H1 (cell line): ENCODE measurements around the gene TRIM31. TPM values are rescaled to one million over a fixed set of nuclear protein-coding genes. Genes with fewer than 3 reads are reported as not detected.
A peak's percentile ranks its signal among the peaks of the same experiment; 100 is the strongest.

ENCODE experiments used
- BCL11A ChIP-seq, 2 experiments: IDR thresholded peaks; one replicate each; pipeline ENCODE4 v1.6.1; 2011; ENCODE audit warnings: low read depth in 2 of 2, low read length in 2 of 2, mild to moderate bottlenecking in 2 of 2
- HDAC2 ChIP-seq, 2 experiments: fragments of 300-600 bp in 1 of 2; sonication (generic) in 1 of 2; IDR thresholded peaks; 2 replicates each; pipeline ENCODE4 v1.6.1; 2011 to 2012; ENCODE audit warnings: low read depth in 2 of 2, low read length in 2 of 2, mild to moderate bottlenecking in 2 of 2, moderate library complexity in 2 of 2, borderline replicate concordance in 1 of 2, inconsistent platforms in 1 of 2
- SIX5 ChIP-seq: IDR thresholded peaks from 2 replicates; pipeline ENCODE4 v1.6.1; 2011; ENCODE audit warnings: mild to moderate bottlenecking, low read depth, low read length
- SP4 ChIP-seq: IDR thresholded peaks from 2 replicates; pipeline ENCODE4 v1.6.1; 2012; ENCODE audit warnings: low read length, inconsistent platforms
- polyA plus RNA-seq, 7 experiments: library from polyadenylated mRNA; depleted of rRNA in 3 of 7; stranded (reverse) in 5 of 7; unstranded in 2 of 7; fragments of >200 nt in 5 of 7; fragments of 200-250 nt in 2 of 7; gene quantifications; 1 replicate in 5 of 7; 2 replicates in 1 of 7; 4 replicates in 1 of 7; pipeline versions ENCODE4 v1.2.1 to v1.2.3, GENCODE V29; 2011 to 2013; ENCODE audit warnings: missing spikeins in 2 of 7, mixed read lengths in 2 of 7
- total RNA-seq: library from RNA; stranded (reverse); fragmentation: NEBNext Ultra II Directional; extraction: Animal tissue kit (Norgen Biotek cat#: 25700); gene quantifications from 2 replicates; pipeline ENCODE4 v1.2.1, GENCODE V29; 2021
- TF ChIP-seq, protein P1 (sequence below), 3 experiments: IDR thresholded peaks; 1 replicate in 2 of 3; 2 replicates in 1 of 3; pipeline versions ENCODE4 v1.5.1 to v1.6.1; 2011; ENCODE audit warnings: low read length in 3 of 3, mild to moderate bottlenecking in 3 of 3, inconsistent platforms in 2 of 3, low read depth in 1 of 3, moderate library complexity in 1 of 3; ENCODE audit not compliant: insufficient read depth in 1 of 3; ENCODE audit errors: control extremely low read depth in 1 of 3

TRIM31 gene
- total and polyA plus RNA-seq, 2 of the 8 experiments (the other 6 are each of a cell fraction or from before 2014, with no cell fraction given): not detected

DNA sequence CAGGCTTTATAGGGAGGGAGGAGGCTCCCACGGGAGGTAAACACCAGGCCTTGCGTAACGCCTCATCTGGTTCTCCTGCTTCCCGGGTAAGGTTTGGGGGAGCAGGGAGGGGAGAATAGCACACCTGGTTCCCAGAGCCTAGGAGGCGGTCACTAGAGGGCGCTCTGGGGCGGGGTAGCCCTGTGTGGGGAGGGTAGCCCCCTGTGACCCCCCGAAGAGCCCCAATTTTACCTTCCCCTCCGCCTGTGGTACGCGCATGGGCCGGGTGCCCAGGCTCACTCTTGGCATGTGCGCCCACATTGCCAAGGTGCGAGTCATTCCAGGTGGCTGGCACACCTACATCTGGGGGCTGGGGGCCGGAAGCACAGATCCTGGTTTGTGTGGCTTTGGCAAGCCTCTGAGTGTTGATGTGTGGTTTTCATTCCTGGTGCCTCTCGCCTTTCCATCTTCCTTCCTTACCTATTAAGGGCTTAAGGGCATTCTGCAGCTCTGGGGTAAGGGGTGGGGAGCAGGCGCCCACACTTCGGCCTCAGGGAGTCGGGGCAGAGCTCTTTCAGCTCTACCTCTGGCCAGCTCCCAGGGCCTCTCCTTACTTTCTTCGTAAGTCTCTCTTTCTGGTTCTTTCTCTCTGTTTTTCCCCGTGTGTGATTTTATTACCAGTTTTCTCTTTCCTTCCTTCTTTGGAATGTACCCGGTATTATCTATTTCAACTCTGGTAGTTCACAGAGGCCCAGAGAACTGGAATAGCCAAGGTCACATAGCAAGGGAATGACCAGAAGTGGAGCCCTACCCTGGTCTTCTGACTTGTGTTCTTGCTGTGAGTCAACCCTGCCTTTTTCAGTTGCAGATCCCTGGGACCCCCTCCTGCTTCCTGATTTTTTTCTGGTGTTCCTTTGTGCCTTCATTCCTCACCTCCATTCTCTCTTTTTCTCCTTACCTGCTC lies 36.8 kb downstream of the TRIM31 start (continued):
- TF ChIP-seq, protein P1, sequence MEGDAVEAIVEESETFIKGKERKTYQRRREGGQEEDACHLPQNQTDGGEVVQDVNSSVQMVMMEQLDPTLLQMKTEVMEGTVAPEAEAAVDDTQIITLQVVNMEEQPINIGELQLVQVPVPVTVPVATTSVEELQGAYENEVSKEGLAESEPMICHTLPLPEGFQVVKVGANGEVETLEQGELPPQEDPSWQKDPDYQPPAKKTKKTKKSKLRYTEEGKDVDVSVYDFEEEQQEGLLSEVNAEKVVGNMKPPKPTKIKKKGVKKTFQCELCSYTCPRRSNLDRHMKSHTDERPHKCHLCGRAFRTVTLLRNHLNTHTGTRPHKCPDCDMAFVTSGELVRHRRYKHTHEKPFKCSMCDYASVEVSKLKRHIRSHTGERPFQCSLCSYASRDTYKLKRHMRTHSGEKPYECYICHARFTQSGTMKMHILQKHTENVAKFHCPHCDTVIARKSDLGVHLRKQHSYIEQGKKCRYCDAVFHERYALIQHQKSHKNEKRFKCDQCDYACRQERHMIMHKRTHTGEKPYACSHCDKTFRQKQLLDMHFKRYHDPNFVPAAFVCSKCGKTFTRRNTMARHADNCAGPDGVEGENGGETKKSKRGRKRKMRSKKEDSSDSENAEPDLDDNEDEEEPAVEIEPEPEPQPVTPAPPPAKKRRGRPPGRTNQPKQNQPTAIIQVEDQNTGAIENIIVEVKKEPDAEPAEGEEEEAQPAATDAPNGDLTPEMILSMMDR (IDR thresholded peaks at IDR 0.05; ENCODE audit: control extremely low read depth in 1 of 3, insufficient read depth in 1 of 3, low read depth in 1 of 3, low read length in 3 of 3): peak; percentile 65 to 83 (median 81)
- TF ChIP-seq SP4 (no peak), SIX5 (no peak), BCL11A (IDR thresholded peaks at IDR 0.05; ENCODE audit: low read depth in 2 of 2, low read length in 2 of 2) (no peak), HDAC2 (IDR thresholded peaks at IDR 0.05; ENCODE audit: borderline replicate concordance in 1 of 2, low read depth in 2 of 2, low read length in 2 of 2) (no peak)
